GM12801 (cell line): ENCODE data around the gene ZDHHC11.

ENCODE experiments used
- CTCF ChIP-seq: IDR thresholded peaks from one replicate; pipeline ENCODE4 v1.5.1; 2011; ENCODE audit warnings: control low read depth; ENCODE audit not compliant: insufficient read length; ENCODE audit errors: extremely low read depth

The ZDHHC11 gene

GRCh38 chr5:852431-853401 is 1.9 kb upstream of the ZDHHC11 start:
- no peak for TF ChIP-seq CTCF

- no peak for TF ChIP-seq CTCF
Observed at GRCh38 chr5:852018-852417, 1.2 kb upstream of the ZDHHC11 start.

GRCh38 chr5:851553-851952 is 767 bp upstream of the ZDHHC11 start:
- no peak for TF ChIP-seq CTCF

GRCh38 chr5:851076-851475 is 290 bp upstream of the ZDHHC11 start:
- no peak for TF ChIP-seq CTCF

- TF ChIP-seq CTCF, result no peak
Observed at GRCh38 chr5:849651-850301, 1.0 kb downstream of the ZDHHC11 start.

- TF ChIP-seq CTCF, result no peak
Observed at GRCh38 chr5:848671-849111, 2.1 kb downstream of the ZDHHC11 start.

- TF ChIP-seq CTCF, result no peak
Observed at GRCh38 chr5:821504-821903, 29.3 kb downstream of the ZDHHC11 start.
